Measurements from ENCODE around the gene PRPF39. TPM values are rescaled to one million over a fixed set of nuclear protein-coding genes. Genes with fewer than 3 reads are reported as not detected.

Gene PRPF39
- total RNA-seq, 1 donor from 2014 or later = 43.2 TPM

GRCh38 chr14:45082420-45082819 lies 1.5 kb upstream of the PRPF39 start:
- intact Hi-C loops (cut with DNase I) = loop anchor here (5.0 kb wide), 1 partner anchor 185 kb away; a partner anchor contains a TSS
- TF ChIP-seq CTCF (IDR thresholded peaks at IDR 0.05) = no peak
- H3K27ac ChIP-seq = no peak overlapping the region

GRCh38 chr14:45083617-45083975 lies 320 bp upstream of the PRPF39 start:
- H3K27me3 ChIP-seq = no peaks in the 10 kb centered on the region
- intact Hi-C loops (cut with DNase I) = loop anchor here (5.0 kb wide), 1 partner anchor 186 kb away; a partner anchor contains a TSS
- H3K36me3 ChIP-seq = no peaks in the 10 kb centered on the region
- DNase-seq (ENCODE audit: low spot score in 2 of 2) = no peak
- H3K27ac ChIP-seq = peak overlapping the region; percentile 10 to 19
- H3K4me1 ChIP-seq = peaks cover 0 to 14% of the 10 kb centered on the region in 2 donors
- H3K4me3 ChIP-seq = peak overlapping the region; percentile 83 to 94
- H3K9me3 ChIP-seq = no peaks in the 10 kb centered on the region
- TF ChIP-seq CTCF (IDR thresholded peaks at IDR 0.05) = no peak

More at GRCh38 chr14:45082420-45082819, 1.5 kb upstream of the PRPF39 start:
- no peaks in the 10 kb centered on the region for H3K27me3 ChIP-seq
- no peaks in the 10 kb centered on the region for H3K36me3 ChIP-seq
- peaks cover 0 to 12% of the 10 kb centered on the region in 2 donors for H3K4me1 ChIP-seq
- H3K4me3 ChIP-seq = no peak overlapping the region
- DNase-seq (ENCODE audit: low spot score in 2 of 2) = no peak
- no peaks in the 10 kb centered on the region for H3K9me3 ChIP-seq

GRCh38 chr14:45084946-45085346 lies 1.0 kb downstream of the PRPF39 start:
- H3K27me3 ChIP-seq = no peaks in the 10 kb centered on the region
- H3K9me3 ChIP-seq = no peaks in the 10 kb centered on the region
- peak overlapping the region; percentile 83 to 94 for H3K4me3 ChIP-seq
- intact Hi-C loops (cut with DNase I) = loop anchor here (1.0 to 5.0 kb wide), 3 partner anchors 49 to 188 kb away; partner anchors contain the start of genes FKBP3 and TOGARAM1
- peaks cover 0 to 14% of the 10 kb centered on the region in 2 donors for H3K4me1 ChIP-seq
- DNase-seq (ENCODE audit: low spot score in 2 of 2) = no peak
- H3K36me3 ChIP-seq = no peaks in the 10 kb centered on the region
- TF ChIP-seq CTCF (IDR thresholded peaks at IDR 0.05) = no peak
- peak overlapping the region in 1 of 2 donors; percentile 80 for H3K27ac ChIP-seq

- DNase-seq (ENCODE audit: low spot score in 2 of 2) = no peak
- H3K4me1 ChIP-seq = peaks cover 0 to 14% of the 10 kb centered on the region in 2 donors
- no peaks in the 10 kb centered on the region for H3K36me3 ChIP-seq
- no peaks in the 10 kb centered on the region for H3K27me3 ChIP-seq
- no peak overlapping the region for H3K27ac ChIP-seq
- no peak for TF ChIP-seq CTCF (IDR thresholded peaks at IDR 0.05)
- H3K4me3 ChIP-seq = no peak overlapping the region
- intact Hi-C loops (cut with DNase I) = no loop called here
- no peaks in the 10 kb centered on the region for H3K9me3 ChIP-seq
These were observed 5.9 kb downstream of the PRPF39 start for GRCh38 chr14:45089813-45090212.

GRCh38 chr14:45091710-45092109 lies 7.8 kb downstream of the PRPF39 start:
- Histone ChIP-seq H3K4me1 (peaks cover 0 to 7% of the 10 kb centered on the region in 2 donors), H3K27ac (no peak overlapping the region), H3K27me3 (no peaks in the 10 kb centered on the region), H3K4me3 (no peak overlapping the region), H3K36me3 (peaks cover 7 to 14% of the 10 kb centered on the region in 2 donors), H3K9me3 (no peaks in the 10 kb centered on the region)
- no peak for TF ChIP-seq CTCF (IDR thresholded peaks at IDR 0.05)
- no peak for DNase-seq (ENCODE audit: low spot score in 2 of 2)
- intact Hi-C loops (cut with DNase I) = no loop called here

- H3K4me3 ChIP-seq = no peak overlapping the region
- no peaks in the 10 kb centered on the region for H3K4me1 ChIP-seq
- no peak for DNase-seq (ENCODE audit: low spot score in 2 of 2)
- H3K36me3 ChIP-seq = peaks cover 21 to 38% of the 10 kb centered on the region in 2 donors
- H3K27ac ChIP-seq = no peak overlapping the region
- no peak for TF ChIP-seq CTCF (IDR thresholded peaks at IDR 0.05)
- no peaks in the 10 kb centered on the region for H3K9me3 ChIP-seq
- H3K27me3 ChIP-seq = no peaks in the 10 kb centered on the region
- intact Hi-C loops (cut with DNase I) = no loop called here
These were observed 10.4 kb downstream of the PRPF39 start for GRCh38 chr14:45094275-45094674.

All from ascending aorta (tissue), 2 donors.